PFSK-1 (cell line): ENCODE measurements around the gene HNRNPH1.

ENCODE experiments used
- FOXP2 ChIP-seq: optimal IDR thresholded peaks from 2 replicates; pipeline ENCODE3; 2011; ENCODE audit warnings: borderline replicate concordance, control low read depth, inconsistent platforms; ENCODE audit not compliant: insufficient read depth; ENCODE audit errors: extremely low read length, extremely low read depth
- POLR2AphosphoS5 ChIP-seq: IDR thresholded peaks from 2 replicates; pipeline ENCODE4 v1.6.1; 2012; ENCODE audit warnings: low read depth, mild to moderate bottlenecking, control low read depth, low read length, moderate library complexity
- REST ChIP-seq, 2 experiments: IDR thresholded peaks; 2 replicates each; pipeline versions ENCODE4 v1.6.1 to v1.8.0; 2011 to 2012; ENCODE audit warnings: low read depth in 2 of 2, low read length in 2 of 2, control low read depth in 1 of 2, inconsistent platforms in 1 of 2, mild to moderate bottlenecking in 1 of 2, moderate library complexity in 1 of 2; ENCODE audit not compliant: insufficient read depth in 1 of 2
- SIN3A ChIP-seq: IDR thresholded peaks from 2 replicates; pipeline ENCODE4 v1.6.1; 2012; ENCODE audit warnings: mild to moderate bottlenecking, low read length, moderate library complexity, borderline replicate concordance; ENCODE audit not compliant: insufficient read depth
- TAF1 ChIP-seq: IDR thresholded peaks from 2 replicates; pipeline ENCODE4 v1.6.1; 2012; ENCODE audit warnings: low read length, control low read depth, borderline replicate concordance; ENCODE audit not compliant: insufficient read depth

Gene HNRNPH1

DNA sequence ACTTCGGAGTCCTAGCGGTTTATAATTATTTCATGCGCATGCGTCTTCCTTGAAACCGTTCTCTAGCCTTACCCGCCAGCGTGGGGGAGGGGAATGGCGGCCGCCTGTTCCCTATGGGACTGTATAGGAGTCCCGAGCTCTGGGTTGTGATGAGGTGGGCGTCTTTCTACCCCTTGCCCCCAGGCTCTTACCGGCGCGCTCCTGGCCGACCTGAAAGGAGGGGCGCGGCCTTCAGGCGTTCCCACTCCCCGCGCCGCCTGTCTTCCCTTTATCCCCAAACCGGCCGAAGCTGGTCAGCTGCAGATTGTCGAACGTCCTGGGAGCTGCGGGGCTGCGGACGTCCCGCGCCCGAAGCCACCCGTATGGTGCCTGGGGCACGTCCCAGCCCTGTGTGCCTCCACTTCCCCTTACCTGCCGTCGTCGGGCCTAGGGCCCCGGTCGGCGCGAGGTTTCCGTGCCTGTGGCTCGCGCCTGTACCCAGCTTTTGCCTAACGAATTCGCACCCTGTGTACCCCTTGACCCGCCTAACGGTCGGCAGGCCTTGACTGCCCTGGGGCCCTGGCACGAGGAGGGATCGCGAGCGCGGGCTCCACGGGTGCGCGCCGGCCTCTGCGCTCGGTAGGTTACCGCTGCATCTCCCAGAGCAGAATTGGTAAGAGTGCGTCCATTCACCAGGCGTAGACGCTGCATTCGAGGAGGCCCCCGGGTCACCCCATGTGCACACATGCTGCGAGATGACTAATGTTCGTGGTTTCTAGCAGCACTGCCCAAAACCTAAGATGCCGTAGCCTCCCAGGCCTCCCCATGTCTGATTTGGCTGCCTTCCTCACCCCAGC, 653 bp upstream of the HNRNPH1 start:
- peak; percentile 22 for TF ChIP-seq FOXP2
- TF ChIP-seq REST (IDR thresholded peaks at IDR 0.05; ENCODE audit: insufficient read depth in 1 of 2, low read depth in 2 of 2, low read length in 2 of 2) = no peak

DNA sequence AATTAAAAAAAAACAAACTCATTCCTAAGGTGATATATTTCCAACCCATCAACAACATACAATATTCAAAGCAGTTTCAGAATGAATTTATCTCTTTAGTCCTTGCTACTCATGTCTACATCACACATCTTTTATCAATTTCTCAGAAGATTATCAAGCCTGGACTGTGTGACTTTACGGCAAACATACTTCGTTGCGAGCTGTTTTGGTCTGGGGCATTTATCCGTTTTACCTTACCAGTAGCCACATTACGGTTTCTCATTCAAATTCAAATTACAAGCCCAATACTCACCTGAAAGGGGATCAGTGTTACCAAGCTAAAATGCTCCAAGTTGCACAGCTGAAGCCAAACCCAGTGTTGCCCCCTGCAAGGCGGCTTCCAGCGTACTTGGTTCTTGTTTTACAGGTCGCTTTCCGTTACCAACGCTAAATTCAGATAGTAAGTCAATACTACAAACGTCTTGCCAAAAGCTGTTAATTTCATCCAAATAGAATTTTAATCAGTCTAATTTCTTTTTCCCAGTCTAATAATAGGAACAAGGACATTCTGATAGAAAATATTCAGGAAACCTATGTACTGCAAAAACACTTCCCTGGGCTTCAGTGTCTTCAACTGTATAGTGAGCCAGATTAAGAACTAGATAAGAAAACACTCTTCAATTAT, 1.8 kb downstream of the HNRNPH1 start:
- TF ChIP-seq FOXP2 = no peak
- TF ChIP-seq POLR2AphosphoS5 = 0 out of 2 replicates have a peak, but pooled peaks have one; percentile 20

DNA sequence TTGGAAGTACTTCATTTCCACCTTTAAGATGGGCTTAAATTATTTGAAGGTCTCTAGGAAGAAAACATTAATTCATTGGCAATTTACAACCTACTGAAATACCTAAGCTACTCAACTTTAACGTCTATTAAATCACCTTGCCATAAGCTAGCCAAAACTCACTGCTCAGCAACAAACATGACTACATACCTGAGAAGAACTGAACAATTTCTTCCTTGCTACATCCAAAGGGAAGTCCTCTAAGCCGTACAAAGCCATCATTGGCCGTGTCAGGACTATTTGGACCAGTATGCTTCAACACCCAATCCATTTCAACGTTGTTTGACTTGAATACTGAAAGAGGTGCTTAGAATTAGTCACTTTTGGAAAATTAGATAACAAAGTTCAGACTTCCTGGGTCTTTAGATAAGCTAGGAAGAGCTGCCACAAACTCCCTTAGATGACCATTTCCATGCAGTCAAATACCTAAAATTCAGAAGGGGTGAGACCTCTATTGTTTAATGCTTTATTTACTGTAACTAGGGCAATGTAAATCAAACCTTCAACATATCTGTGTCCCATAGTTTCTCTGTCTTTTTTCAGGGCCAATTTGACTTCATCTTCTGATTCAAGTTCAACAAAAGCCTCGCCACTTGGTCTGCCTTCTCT, 2.6 kb downstream of the HNRNPH1 start:
- TF ChIP-seq REST (IDR thresholded peaks at IDR 0.05; ENCODE audit: insufficient read depth in 1 of 2, low read depth in 2 of 2, low read length in 2 of 2) (no peak), TAF1 (no peak), POLR2AphosphoS5 (no peak), SIN3A (no peak), FOXP2 (no peak)

DNA sequence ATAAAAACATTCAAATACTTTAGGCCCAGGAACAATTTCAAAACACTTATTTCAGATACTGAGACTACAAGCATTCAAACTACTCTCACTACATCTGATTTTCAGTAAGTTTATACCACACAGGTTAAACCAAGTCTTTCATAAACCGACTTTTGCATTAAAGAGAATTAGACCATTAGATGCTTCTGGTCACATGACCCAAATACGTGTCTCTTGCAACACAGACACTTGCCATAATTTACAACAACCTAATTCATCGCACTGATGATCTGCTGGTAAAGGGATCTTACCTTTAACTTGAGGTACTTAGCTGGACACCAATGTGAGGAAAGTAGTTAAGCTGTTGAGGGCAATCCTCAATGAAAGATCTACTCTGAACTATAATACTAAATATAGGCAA, 3.2 kb downstream of the HNRNPH1 start:
- TF ChIP-seq POLR2AphosphoS5 (peak; percentile 50; the same call in 1 of the 2 replicates), TAF1 (no peak), FOXP2 (no peak), SIN3A (no peak), REST (IDR thresholded peaks at IDR 0.05; ENCODE audit: insufficient read depth in 1 of 2, low read depth in 2 of 2, low read length in 2 of 2) (no peak)

DNA sequence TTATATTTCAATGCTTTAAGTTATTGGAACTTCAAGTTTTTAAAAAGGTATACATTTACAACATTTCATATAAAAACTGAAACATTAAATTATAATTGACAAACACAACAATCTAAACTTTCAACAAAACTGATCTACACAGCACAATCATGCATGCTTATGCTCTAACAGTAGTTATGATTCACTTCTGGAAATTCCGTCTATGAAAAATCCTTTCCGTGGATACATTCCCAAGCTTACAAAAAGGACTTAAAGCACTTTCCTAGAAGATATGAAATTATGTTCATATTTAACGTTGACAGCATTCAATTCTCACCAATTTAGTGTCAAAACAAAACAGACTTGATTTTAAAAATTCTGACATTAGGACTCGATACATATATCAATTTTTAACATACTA, 3.7 kb downstream of the HNRNPH1 start:
- no peak for TF ChIP-seq TAF1
- TF ChIP-seq FOXP2 = no peak
- no peak for TF ChIP-seq POLR2AphosphoS5
- no peak for TF ChIP-seq SIN3A
